Caco-2 (cell line): ENCODE data around the gene SLC26A3. TPM values are rescaled to one million over a fixed set of nuclear protein-coding genes. Genes with fewer than 3 reads are reported as not detected.

Experiments
- BruUV-seq: library from RNA; stranded (reverse); fragments of 400-500 nt; replicated peaks from 2 replicates; lab custom pipeline; 2021; lab: Mats Ljungman, UMichigan
- CTCF ChIA-PET: fragments of 300-600 bp; sonication (Branson Sonifier 250); formaldehyde crosslinking; loops from one replicate; lab custom pipeline; 2022; ENCODE audit warnings: antibody characterized with exemption; lab: Charles Lee
- POLR2A ChIA-PET: fragments of 300-600 bp; sonication (Branson Sonifier 250); formaldehyde crosslinking; loops from one replicate; lab custom pipeline; 2022; ENCODE audit warnings: antibody characterized with exemption; lab: Charles Lee
- DNase-seq, 2 experiments: peaks; one replicate each; pipeline versions ENCODE4 v3.0.0 to v3.0.0-alpha.2; 2020 to 2022
- H3K27me3 ChIP-seq: replicated peaks from 2 replicates; pipeline ENCODE4 v1.6.0; 2011; ENCODE audit warnings: low read length; ENCODE audit not compliant: control insufficient read depth, insufficient read depth
- H3K36me3 ChIP-seq: 2 replicates; pipeline ENCODE4 v1.5.1; 2011; ENCODE audit warnings: low read length; ENCODE audit not compliant: control insufficient read depth, insufficient read depth
- H3K4me1 ChIP-seq: fragments of 250-450 bp; sonication (Bioruptor Pico); 2 replicates; pipeline ENCODE4 v1.5.1; 2020; ENCODE audit warnings: mild to moderate bottlenecking
- H3K4me3 ChIP-seq: 2 replicates; pipeline ENCODE4 v1.5.1; 2011; ENCODE audit warnings: low read depth, mild to moderate bottlenecking, control low read depth, low read length
- H3K9me3 ChIP-seq: fragments of 250-450 bp; sonication (Bioruptor Pico); 2 replicates; pipeline ENCODE4 v1.5.1; 2020; ENCODE audit warnings: mild to moderate bottlenecking, moderate library complexity
- H3K27ac Mint-ChIP-seq: one replicate; pipeline ENCODE4 v1.8.0; 2022; ENCODE audit warnings: mixed read lengths; ENCODE audit not compliant: unreplicated experiment
- H3K27me3 Mint-ChIP-seq: one replicate; pipeline ENCODE4 v1.8.0; 2022; ENCODE audit warnings: mixed read lengths; ENCODE audit not compliant: insufficient read depth, unreplicated experiment
- H3K36me3 Mint-ChIP-seq: one replicate; pipeline ENCODE4 v1.8.0; 2022; ENCODE audit warnings: mild to moderate bottlenecking, mixed read lengths; ENCODE audit not compliant: insufficient read depth, unreplicated experiment
- H3K4me1 Mint-ChIP-seq: one replicate; pipeline ENCODE4 v1.8.0; 2022; ENCODE audit warnings: low read depth, mixed read lengths; ENCODE audit not compliant: unreplicated experiment
- H3K4me3 Mint-ChIP-seq: one replicate; pipeline ENCODE4 v1.8.0; 2022; ENCODE audit warnings: mild to moderate bottlenecking, moderate library complexity, mixed read lengths; ENCODE audit not compliant: unreplicated experiment
- H3K9me3 Mint-ChIP-seq: one replicate; pipeline ENCODE4 v1.8.0; 2022; ENCODE audit warnings: mixed read lengths; ENCODE audit not compliant: unreplicated experiment
- intact Hi-C: fragments of 100-400 bp; cut with micrococcal nuclease; formaldehyde crosslinking; loops from one replicate; pipeline ENCODE4 v1.10.0; 2022; ENCODE audit not compliant: unreplicated experiment
- total RNA-seq: library from RNA; stranded (reverse); gene quantifications from 2 replicates; pipeline ENCODE4 v1.2.3, GENCODE V29; 2022
- TF ChIP-seq, protein P1 (sequence below), 2 experiments: fragments of 200-600 bp in 1 of 2; IDR thresholded peaks; 1 replicate in 1 of 2; 2 replicates in 1 of 2; pipeline versions ENCODE4 v1.5.1 to v1.8.0; 2011 to 2022; ENCODE audit warnings: antibody characterized with exemption in 1 of 2, control low read depth in 1 of 2, inconsistent platforms in 1 of 2, low read depth in 1 of 2, low read length in 1 of 2, mild to moderate bottlenecking in 1 of 2, moderate library complexity in 1 of 2; ENCODE audit not compliant: insufficient read depth in 1 of 2, severe bottlenecking in 1 of 2, unreplicated experiment in 1 of 2

SLC26A3 gene
- total RNA-seq, 1 experiment from 2014 or later = 2.0 TPM

DNA sequence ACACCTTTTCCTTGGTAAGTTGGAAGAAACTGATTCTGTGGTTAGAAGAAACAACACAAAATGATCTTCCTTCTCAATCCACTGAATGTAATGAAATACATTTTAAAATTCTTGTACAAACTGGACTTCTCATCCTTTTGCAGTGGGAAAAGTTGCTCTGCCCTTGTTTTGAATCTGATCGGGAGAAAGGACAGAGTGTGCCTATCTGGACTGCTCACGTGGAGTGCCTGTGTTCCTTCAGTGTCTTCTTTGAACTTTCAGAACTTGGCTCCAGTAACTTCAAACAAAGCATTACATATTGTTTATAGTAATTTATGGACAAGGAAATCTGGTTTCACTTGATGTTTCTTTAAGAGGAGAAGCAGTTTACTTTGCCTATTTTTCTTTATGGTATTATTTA lies 17.1 kb downstream of the SLC26A3 start:
- Histone ChIP-seq H3K36me3 (no peaks in the 10 kb centered on the region), H3K4me3 (no peak overlapping the region), H3K4me1 (no peaks in the 10 kb centered on the region), H3K27me3 (no peaks in the 10 kb centered on the region), H3K9me3 (no peaks in the 10 kb centered on the region)
- TF ChIP-seq, protein P1, sequence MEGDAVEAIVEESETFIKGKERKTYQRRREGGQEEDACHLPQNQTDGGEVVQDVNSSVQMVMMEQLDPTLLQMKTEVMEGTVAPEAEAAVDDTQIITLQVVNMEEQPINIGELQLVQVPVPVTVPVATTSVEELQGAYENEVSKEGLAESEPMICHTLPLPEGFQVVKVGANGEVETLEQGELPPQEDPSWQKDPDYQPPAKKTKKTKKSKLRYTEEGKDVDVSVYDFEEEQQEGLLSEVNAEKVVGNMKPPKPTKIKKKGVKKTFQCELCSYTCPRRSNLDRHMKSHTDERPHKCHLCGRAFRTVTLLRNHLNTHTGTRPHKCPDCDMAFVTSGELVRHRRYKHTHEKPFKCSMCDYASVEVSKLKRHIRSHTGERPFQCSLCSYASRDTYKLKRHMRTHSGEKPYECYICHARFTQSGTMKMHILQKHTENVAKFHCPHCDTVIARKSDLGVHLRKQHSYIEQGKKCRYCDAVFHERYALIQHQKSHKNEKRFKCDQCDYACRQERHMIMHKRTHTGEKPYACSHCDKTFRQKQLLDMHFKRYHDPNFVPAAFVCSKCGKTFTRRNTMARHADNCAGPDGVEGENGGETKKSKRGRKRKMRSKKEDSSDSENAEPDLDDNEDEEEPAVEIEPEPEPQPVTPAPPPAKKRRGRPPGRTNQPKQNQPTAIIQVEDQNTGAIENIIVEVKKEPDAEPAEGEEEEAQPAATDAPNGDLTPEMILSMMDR (IDR thresholded peaks at IDR 0.05; ENCODE audit: insufficient read depth in 1 of 2, low read depth in 1 of 2, low read length in 1 of 2, severe bottlenecking in 1 of 2, unreplicated experiment in 1 of 2) = no peak
- Mint-ChIP-seq H3K4me3 (no peak overlapping the region), H3K27me3 (no peaks in the 10 kb centered on the region), H3K27ac (no peak overlapping the region), H3K36me3 (no peaks in the 10 kb centered on the region), H3K9me3 (no peaks in the 10 kb centered on the region), H3K4me1 (no peaks in the 10 kb centered on the region)
- intact Hi-C loops = no loop called here
- ChIA-PET CTCF (no interaction called here), POLR2A (no interaction called here)
- no peak for DNase-seq
- no TSS peak for BruUV-seq

DNA sequence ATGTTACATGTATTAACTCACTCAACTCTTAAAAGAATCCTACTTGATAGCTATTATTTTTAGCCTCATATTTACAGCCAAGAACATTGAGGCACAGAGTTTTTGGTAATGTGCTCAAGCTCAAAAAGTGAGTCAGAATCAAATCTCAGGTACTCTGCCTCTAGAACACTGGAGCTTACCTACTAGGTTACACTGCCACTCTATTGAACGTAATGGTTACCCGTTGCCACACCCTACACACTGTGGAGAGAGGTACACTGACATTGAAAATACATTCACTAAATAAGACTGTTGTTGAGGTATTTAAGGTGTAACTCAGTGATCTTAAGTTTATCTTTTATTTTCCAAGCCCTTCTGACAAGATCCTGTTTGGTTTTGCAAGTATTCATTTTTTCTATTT lies 17.9 kb downstream of the SLC26A3 start:
- CTCF ChIA-PET = no interaction called here

DNA sequence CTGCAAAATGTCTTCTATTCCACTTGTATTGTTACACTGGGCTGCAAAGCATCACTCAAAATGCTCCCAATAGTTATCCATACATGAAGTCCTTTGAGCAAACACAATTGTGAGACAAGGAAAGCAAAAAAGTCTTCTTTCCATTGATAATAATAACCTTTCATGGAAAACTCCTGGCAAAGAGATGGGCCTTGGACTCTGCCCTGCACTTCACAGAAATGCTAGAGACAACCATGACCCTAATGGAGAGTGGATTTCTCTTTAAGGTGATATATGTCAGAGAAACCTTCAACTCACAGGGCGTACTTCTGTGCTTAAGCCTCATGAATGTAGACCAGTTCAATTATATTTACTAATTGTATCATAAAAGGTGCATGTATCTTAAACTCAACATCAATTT lies 19.4 kb downstream of the SLC26A3 start:
- Mint-ChIP-seq H3K4me1 (peaks cover 11% of the 10 kb centered on the region), H3K27me3 (no peaks in the 10 kb centered on the region), H3K36me3 (no peaks in the 10 kb centered on the region), H3K4me3 (no peak overlapping the region), H3K9me3 (no peaks in the 10 kb centered on the region), H3K27ac (no peak overlapping the region)
- Histone ChIP-seq H3K4me1 (peaks cover 11% of the 10 kb centered on the region), H3K27me3 (no peaks in the 10 kb centered on the region), H3K9me3 (no peaks in the 10 kb centered on the region), H3K36me3 (no peaks in the 10 kb centered on the region), H3K4me3 (no peak overlapping the region)
- BruUV-seq = no TSS peak
- TF ChIP-seq, protein P1 (IDR thresholded peaks at IDR 0.05; ENCODE audit: insufficient read depth in 1 of 2, low read depth in 1 of 2, low read length in 1 of 2, severe bottlenecking in 1 of 2, unreplicated experiment in 1 of 2) = no peak
- CTCF ChIA-PET = no interaction called here
- intact Hi-C loops = no loop called here
- POLR2A ChIA-PET = no interaction called here
- no peak for DNase-seq

More for the DNA sequence above, 17.9 kb downstream of the SLC26A3 start:
- POLR2A ChIA-PET = no interaction called here
- H3K4me1 ChIP-seq = no peaks in the 10 kb centered on the region
- no peak for DNase-seq
- Mint-ChIP-seq H3K4me3 (no peak overlapping the region), H3K27me3 (no peaks in the 10 kb centered on the region), H3K27ac (no peak overlapping the region), H3K36me3 (no peaks in the 10 kb centered on the region), H3K9me3 (no peaks in the 10 kb centered on the region), H3K4me1 (peaks cover under 1% of the 10 kb centered on the region)
- H3K27me3 ChIP-seq = no peaks in the 10 kb centered on the region
- intact Hi-C loops = no loop called here
- H3K4me3 ChIP-seq = no peak overlapping the region
- TF ChIP-seq, protein P1 (IDR thresholded peaks at IDR 0.05; ENCODE audit: insufficient read depth in 1 of 2, low read depth in 1 of 2, low read length in 1 of 2, severe bottlenecking in 1 of 2, unreplicated experiment in 1 of 2) = no peak
- H3K36me3 ChIP-seq = no peaks in the 10 kb centered on the region
- H3K9me3 ChIP-seq = no peaks in the 10 kb centered on the region
- BruUV-seq = no TSS peak
